ENCODE data around the gene PACS1.
"Not testable (repeated sequence)": the region's sequence is repeated elsewhere in the genome, so short reads cannot be mapped to it uniquely, and the experiment has no call there.

Gene PACS1

DNA sequence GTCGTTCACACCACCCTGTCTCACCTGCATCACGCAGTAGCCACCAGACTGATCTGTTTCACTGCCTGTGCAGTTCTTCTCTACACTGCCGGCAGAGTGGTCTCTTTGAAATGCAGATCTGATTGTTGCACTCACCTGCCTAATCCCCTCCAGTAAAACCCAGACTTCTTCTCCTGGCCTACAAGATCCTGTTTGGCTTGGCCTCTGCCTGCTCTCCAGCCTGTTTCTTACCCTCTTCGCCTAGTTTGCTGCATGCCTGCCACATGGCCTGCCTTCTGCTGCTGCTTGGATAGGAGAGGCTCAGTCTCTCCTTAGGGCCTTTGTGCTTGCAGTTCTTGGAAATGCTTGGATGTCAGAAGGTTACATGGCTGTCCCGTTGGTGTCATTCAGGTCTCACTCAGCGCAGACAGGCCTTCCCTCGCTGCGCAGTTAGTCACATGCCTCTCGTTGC, 42.0 kb downstream of the PACS1 start:
- no peak for DNase-seq

DNA sequence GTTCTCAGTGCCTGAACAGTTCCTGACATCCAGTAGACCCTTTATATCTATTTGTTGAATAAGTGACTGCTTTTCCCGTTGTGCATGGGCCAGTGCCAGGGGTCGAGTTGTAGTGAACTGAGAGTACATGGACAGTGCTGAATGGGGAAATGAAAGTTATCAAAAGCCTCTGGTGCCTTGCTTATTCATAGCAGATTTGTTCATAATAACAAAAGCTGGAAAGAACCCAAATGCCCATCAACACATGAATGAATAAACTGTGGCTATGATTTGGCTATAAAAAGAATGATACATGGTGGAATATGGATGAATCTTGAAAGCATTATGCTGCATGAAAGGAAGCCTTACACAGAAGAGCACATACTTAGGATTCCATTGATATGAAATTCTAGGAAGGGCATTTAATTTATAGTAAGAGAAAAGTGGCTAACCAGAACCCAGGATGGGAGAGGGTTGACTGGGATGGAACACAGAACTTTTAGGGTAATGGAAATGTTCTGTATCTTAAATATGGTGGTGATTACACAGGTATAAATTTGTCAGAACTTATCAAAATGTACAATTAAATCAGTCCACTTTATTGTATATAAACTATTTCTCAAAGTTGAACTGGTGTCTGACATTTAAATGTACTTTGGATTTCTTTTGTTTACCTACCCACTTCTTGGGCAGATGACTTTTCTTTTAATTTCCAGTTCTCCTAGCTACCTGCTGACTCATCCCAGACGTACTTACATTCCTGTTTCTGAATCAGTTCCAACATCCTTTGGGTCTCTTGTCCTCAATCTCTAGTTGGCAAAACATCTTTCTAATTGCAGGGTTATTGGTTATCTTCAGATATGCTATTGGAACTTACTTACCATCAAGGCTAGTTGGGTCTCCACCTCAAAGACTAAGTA, 42.8 kb downstream of the PACS1 start:
- no peak for DNase-seq

DNA sequence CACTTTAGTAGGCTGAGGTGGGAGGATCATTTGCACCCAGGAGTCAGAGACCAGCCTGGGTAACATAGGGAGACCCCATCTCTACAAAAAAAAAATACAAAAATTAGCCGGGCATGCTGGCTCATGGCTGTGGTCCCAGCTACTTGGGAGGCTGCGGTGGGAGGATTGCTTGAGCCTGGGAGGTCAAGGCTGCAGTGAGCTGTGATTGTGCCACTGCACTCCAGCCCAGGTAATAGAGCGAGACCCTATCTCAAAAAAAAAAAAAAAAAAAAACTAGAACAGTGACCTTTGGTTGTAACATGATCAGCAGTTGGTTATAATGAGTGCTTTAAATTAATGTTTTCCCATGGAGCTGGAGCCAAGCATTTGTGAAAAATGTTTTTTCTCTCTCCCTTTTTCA, 44.9 kb downstream of the PACS1 start:
- DNase-seq, result not testable (repeated sequence)

DNA sequence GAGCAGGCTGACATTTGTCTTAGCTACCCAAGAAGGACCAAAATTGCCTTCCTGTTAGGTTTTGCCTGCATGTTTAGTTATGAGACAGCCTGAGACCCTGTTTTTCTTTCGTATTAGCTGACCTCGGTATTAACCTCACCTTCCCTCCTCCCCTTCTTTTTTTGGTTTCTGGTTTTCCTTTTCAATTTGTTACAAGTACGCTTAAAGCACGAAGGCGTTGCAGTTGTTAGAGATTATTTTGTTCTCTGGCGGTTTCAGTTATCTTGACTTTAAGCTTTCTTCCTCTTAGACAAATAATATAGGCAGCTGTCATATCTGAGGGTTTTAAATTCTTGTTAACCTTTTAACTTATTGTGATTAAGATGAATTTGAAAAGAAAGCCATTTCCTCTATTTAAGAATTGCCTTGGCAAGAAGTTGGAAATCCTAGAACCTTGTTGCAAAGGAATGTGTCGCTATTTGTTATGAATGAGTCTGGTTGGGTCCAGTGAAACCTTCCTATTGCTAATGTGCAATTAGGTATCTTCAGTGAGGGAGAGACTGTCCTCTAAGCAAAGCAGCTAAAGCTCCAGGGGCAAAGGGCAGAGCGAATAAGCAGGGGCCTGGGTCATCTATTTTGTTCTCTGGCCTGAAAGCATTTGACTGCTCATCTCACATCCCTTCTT, 45.7 kb downstream of the PACS1 start:
- no peak for DNase-seq

DNA sequence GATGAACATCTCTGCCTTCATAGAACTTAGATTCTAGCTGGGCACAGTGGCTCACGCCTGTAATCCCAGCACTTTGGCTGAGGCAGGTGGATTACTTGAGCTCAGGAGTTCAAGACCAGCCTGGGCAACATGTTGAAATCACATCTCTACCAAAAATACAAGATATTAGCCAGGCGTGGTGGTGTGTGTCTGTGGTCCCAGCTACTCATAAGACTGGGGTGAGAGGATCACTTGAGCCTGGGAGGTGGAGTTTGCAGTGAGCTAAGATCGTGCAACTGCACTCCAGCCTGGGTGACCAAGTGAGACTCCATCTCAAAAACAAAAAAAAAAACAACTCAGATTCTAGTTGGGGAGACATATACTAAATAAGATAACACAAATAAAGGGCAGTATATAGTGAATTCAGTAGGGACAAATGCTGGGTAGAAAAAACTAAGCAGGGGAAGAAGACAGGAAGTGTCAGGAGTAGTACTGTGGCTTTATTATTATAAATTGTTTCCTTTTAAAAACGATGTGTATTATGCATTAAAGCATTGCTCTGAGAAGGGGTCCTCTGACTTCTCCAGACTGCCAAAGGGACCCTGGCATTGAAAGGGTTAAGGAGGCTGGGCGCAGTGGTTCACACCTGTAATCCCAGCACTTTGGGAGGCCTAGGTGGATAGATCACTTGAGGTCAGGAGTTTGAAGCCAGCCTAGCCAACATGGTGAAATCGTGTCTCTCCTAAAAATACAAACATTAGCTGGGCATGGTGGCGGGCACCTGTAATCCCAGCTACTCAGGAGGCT, 46.7 kb downstream of the PACS1 start:
- DNase-seq, result no peak

DNA sequence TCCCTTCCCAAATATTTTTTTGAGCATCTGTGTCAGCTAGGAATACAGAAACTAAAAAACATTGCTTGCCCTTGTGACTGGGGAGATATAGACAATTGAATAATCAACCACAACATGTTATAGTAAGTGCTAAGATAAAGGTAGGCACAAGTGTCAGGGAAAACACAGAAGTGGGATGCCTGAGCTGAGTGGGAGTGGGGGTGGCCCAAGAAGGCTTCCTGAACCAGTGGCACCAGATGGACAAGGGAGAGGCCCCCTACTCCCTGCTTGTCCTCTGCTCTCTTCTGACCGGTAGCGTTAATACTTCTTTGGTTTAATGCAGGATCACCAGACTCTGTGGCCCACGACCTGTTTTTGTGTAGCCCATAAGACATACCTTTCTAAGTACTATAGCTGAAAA, 48.8 kb downstream of the PACS1 start:
- DNase-seq, result no peak

DNA sequence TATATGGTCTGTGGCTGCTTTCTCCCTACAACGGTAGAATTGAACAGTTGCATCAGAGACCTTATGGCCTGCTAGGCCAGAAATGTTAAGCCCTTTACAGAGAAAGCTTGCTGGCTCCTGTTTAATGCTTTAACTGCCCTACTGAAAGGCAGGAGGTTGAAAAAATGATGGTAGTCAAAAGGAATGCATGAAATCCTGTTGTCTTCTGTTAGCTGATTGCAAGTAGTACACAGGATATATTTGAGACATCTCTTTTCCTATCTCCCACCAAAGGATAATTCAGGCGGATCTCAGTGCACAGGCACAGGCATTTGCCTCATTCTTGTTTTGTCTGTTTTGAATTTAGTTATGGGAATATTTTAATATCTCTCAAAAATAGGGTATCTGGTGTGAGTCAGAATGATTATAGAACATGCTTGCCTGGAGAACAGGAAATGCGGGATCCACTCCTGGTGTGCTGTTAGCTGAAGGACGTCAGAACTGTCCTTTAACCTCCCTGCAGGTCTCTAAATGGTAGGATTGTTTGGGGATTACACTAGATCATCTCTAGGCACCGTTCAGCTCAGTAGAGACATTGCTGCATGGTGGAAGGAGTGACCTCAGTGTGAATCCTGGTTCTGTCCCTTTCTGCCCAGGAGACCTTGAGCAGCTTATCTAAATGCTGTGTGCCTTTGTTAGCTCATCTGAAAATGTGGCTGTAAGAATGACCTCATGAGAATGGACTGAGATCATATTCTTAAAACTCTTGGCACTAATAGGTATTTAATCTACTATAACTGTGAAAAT, 49.5 kb downstream of the PACS1 start:
- no peak for DNase-seq

DNA sequence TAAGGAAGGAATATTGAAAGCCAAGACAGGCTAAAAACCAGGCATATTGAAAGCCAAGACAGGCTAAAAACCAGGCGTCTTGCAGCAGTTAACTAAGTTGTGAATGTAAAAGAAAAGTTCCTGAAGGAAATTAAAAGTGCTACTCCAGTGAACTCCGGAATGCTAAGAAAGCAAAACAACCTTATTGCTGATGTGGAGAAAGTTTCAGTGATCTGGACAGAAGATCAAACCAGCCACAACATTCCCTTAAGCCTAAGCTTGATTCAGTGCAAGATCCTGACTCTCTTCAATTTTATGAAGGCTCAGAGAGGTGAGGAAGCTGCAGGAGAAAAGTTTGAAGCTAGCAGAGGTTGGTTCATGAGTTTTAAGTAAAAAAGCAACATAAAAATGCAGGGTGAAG, 51.4 kb downstream of the PACS1 start:
- DNase-seq, result no peak

DNA sequence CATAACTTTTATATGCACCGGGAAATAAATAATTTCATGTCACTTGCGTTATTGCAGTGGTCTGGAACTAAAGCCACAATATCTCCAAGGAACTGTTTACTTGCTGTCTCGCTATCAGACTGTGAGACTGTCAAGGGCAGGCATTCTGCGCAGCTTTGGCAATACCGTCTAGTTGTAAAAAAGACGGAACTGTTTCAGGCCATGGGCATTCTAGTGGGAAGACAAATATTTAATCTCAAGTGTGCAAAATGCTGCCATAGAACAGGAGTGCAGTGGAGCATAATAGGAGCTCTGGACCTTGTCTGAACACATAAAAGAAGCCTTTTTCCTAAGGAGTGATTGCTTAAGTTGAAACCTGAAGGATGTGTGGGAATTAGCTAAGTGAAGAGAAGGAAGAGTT, 53.8 kb downstream of the PACS1 start:
- DNase-seq, result no peak

DNA sequence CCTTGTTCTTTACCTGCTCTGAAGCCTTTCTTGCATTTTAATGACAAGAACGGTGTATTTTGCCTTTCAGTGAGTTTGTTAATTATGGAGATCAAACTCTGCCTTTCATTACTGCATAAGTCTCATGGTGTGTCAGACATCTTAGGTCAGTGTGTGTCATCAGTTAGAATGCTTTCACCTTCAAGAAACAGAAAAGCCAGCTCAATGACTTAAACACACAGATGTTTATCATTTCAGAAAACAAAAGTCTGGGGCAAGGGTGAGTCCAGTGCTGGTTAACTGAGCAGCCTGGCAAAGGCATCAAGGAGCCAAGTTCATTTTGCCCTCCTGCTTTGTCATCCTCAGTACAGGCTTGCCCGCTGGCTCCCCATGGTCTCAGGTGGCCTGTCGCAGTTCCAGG, 54.5 kb downstream of the PACS1 start:
- DNase-seq, result no peak

DNA sequence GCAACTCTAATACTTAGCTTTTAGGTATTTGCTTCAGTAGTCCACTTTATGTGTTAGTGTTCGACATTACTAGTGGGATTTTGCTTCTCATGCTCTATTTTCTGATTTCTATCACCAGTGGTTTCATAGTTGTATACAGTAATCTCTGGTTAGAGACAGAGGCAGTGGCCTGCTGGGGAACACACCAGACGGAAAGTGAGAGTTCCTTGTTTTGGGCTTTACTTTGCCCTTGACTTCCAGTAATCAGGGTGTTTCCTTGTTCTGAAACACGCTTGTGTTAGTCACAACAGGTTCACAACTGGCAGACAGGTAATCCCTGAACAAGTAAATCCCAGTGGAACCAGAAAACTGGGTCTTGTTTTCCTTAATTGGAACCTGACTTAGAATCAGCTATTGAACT, 56.0 kb downstream of the PACS1 start:
- DNase-seq, result no peak

DNA sequence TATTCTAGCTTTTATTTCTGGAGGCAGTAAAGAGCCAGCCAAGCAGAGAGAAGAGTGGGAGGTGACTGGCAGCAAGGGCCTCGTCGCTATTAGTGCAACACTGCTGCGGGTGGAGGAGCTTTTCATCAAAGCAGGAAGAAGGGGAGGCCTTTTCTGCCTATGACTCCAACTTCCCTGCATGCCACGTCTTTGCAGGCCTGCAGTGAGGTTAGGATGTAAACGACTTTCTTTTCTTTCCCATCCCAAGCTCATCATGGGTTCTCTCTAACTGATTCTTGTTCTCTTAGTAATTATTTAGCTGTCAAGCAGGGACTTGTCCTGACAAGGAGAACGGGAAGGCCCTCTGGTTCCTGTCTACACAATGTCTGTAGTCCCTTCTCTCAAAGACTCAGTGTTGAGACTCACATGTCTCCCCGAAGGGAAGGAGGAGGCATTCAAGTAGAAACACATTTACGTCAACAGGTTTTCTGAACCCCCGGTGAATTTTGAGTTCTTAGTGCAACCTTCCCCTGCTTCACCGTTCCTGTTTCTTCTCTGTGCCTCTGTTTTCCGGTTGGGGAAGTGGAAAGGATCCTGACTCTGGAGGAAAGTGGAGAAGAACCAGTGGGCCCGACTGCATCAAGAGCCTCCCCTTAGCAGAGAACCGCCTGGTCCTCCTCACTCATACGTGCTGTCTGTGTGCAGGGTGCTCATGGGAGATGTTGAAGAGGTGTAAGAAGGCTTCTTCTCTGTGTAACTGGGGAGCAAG, 56.9 kb downstream of the PACS1 start:
- peak; percentile 42 for DNase-seq

DNA sequence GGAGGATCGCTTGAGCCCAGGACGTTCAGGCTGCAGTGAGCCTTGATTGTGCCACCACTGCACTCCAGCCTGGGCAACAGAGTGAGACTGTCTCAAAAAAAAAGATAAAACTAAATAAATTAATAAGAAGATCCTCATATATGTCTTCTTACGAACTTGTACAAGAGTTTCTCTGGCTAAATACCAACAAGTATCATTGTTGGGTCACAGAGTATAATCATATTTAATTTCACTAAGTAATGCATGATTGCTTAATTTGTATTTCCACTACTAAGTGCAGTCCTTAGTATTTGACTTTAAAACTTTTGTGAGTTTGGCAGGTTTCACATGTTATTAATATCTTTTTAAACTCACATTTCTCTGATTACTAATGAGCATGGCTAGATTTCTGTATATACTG, 60.9 kb downstream of the PACS1 start:
- DNase-seq, result no peak

DNA sequence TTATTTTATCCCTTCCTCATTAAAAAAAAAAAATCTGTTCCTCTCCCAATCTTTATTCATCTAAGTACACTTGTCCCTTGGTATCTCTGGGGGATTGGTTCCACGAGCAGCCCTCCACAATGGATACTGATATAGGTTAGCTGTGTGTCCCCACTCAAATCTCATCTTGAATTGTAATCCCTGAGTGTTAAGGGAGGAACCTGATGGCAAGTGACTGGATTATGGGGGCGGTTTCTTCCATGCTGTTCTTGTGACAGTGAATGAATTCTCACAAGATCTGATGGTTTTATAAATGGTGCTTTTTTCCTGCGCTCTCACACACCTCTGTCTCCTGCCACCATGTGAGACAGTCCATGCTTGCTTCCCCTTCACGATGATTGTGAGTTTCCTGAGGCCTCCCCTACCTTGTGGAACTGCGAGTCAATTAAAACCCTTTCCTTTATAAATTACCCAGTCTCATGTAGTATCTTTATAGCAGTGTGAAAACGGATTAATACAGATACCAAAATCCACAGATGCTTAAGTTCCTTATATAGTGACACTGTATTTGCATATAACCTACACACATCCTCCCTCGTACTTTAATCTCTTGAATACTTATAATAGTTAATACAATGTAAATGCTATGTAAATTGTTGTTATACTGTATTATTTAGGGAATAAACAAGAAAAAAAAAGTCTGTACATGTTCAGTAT, 62.0 kb downstream of the PACS1 start:
- no peak for DNase-seq

DNA sequence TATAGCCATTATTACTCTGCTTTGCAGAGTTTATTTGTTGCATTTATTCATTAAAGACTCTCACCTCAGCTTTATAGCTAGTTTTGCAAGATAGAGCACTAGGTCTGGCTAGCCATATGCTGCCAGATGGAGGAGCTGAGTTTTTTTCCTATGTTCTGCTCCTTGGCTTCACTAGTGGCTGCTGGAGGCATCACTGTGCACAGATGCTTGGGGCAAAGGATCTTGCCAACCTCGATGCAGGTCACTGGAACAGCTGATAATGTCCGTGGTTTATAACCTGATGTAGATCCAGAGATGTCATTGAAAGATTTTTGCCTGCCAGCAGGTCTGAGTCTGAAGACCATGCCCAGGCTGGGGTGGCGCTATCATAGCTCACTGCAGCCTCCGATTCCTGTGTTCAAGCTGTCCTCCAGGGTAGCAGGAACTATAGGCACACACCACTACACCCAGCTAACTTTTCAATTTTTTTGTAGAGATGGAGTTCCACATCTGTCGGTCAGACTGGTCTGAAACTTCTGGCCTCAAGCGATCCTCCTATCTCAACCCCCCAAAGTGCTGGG, 63.2 kb downstream of the PACS1 start:
- DNase-seq, result no peak

DNA sequence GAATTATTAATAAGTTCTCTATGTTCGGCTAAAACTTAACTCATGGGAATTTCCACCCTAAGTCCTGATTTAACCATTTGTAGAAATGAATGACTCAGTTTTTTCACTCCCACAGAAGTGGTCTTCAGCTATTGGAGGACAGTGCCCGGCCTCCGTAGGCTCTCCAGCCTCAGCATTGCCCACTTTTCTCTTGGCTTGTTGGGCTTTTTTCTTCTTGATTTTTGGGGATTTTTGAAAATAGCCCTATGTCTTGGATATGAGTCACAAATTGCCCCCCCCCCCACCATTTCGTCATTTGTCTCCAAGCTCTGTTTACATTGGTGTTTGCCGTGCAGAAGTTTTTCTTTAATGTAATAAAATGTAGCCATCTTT, 66.7 kb downstream of the PACS1 start:
- no peak for DNase-seq

DNA sequence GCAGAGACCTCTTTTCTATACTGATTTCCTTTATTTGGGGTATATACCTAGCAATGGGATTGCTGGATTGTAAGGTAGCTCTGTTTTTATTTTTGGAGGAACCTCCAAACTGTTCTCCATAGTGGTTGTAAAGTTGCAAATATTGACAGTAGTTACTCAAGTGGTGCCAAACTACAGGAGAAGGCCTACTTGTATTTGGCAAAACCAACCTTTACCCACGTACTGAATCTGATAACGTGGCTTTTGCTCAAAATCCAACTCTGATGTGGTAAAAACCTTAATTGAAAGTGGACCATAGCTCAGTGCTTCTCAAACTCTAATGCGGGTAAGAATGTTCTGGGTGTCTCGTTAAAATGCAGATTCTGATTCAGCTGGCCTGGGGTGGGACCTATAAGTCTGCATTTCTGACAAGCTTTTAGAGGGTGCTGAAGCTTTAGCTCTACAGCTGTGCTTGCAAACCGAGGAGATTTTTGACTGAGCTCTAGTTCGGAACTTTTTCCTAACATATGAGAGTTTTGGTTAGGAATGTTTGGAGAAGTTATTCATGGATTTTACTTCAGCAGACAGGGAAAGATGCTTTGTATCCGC, 69.8 kb downstream of the PACS1 start:
- DNase-seq, result no peak

DNA sequence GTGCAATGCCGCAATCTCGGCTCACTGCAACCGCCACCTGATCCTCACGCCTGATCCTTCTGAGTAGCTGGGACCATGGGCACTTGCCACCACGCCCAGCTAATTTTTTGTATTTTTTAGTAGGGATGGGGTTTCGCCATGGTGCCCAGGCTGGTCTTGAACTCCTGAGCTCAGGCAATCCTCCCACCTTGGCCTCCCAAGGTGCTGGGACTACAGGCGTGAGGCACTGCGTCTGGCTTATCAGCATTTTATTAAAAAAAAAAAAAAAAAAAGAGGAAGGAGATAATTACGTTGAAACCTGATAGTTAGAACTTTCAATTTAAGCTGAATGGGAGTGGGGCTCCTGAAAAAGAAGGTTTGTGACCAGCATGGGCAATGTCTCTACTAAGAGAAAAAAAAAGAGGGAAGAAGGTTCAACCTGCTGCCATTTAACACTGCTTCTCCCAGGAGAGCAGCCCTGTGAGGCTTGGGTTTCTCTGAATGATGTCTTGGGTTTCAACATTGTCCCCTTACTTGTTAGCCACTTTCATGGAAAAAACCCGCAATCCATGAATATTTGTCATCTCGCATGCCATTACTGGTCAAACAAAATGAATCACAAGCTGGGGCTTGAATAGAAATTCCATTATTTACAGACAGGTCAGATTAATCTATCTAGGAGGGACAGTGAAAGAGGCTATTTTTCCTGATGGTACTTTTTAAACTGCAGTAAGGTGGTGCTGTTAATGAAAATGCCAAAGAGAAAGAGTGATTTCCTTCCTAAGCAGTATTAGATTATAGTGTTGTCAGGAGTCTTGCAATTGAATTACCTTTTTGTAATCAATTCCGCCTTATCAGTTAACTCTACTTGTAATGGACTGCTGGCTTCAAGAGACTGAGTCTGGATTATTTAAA, 72.5 kb downstream of the PACS1 start:
- DNase-seq, result no peak

DNA sequence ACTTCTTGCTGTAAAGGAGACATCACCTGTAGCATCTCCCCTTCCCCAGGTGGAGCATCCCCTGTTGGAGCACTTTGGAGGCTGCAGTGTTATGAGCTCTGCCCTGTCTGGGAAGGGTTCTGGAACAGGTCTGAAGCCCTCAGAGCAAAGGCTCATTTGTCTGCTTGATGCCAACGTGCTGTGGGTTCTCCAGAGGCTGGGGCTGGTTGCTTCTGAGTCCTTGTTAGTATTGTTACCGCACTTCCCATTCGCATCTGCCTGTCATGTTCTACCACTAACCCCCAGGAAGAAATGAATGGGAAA, 73.1 kb downstream of the PACS1 start:
- DNase-seq, result no peak
